Measurements from ENCODE around the gene SIGLEC11.

GRCh38 chr19:49949742-49950589 is 11.0 kb downstream of the SIGLEC11 start:
- TF ChIP-seq CTCF (IDR thresholded peaks at IDR 0.05): no peak
- TF ChIP-seq ZFX (IDR thresholded peaks at IDR 0.05; ENCODE audit: borderline replicate concordance): no peak
